ENCODE data around the gene OPTN.

Gene OPTN

GRCh38 chr10:13100349-13101294 is 659 bp downstream of the OPTN start:
- H2BK15ac ChIP-seq (ENCODE audit: low read depth, poor library complexity, severe bottlenecking), result peak overlapping the region; percentile 83
- peak overlapping the region; percentile 94 for H3K9ac ChIP-seq (ENCODE audit: low read length)
- H3K23ac ChIP-seq (ENCODE audit: low read length in 2 of 2), result peak overlapping the region in 1 of 2 experiments; percentile 26
- peak overlapping the region; percentile 83 for H4K91ac ChIP-seq (ENCODE audit: low read length)
- peak overlapping the region; percentile 71 for H2BK120ac ChIP-seq (ENCODE audit: low read depth, low read length)
- no peaks in the 10 kb centered on the region for H3K27me3 ChIP-seq (ENCODE audit: control insufficient read depth in 1 of 2, insufficient read depth in 1 of 2, low read length in 2 of 2)
- no peaks in the 10 kb centered on the region for H3K9me3 ChIP-seq (ENCODE audit: control insufficient read depth, low read length)
- peak overlapping the region; percentile 67 for H3K27ac ChIP-seq (ENCODE audit: low read length, poor library complexity, severe bottlenecking)
- H4K8ac ChIP-seq (ENCODE audit: low read length), result peak overlapping the region; percentile 70
- H3K79me1 ChIP-seq (replicated peaks; ENCODE audit: low read length, poor library complexity, severe bottlenecking), result peaks cover 6% of the 10 kb centered on the region
- peak overlapping the region; percentile 78 to 79 for H3K18ac ChIP-seq (ENCODE audit: low read depth in 1 of 2, low read length in 2 of 2)
- peaks cover 7% of the 10 kb centered on the region for H3K4me1 ChIP-seq (ENCODE audit: control insufficient read depth, insufficient read depth, low read depth, low read length)
- peak overlapping the region; percentile 20 to 75 for H3K4ac ChIP-seq (ENCODE audit: low read depth in 1 of 2, low read length in 2 of 2)
- peak overlapping the region; percentile 92 for H2BK5ac ChIP-seq (ENCODE audit: low read depth, low read length, poor library complexity, severe bottlenecking)
- peaks cover 3 to 18% of the 10 kb centered on the region in 2 experiments for H3K36me3 ChIP-seq (ENCODE audit: control insufficient read depth in 1 of 2, insufficient read depth in 2 of 2, low read depth in 1 of 2, low read length in 2 of 2)
- 10% methylated on average over 26 of the region's 35 CpGs for WGBS
- H2BK12ac ChIP-seq (ENCODE audit: low read length in 2 of 2), result peak overlapping the region; percentile 29 to 45
- peak overlapping the region; percentile 16 for H2AK5ac ChIP-seq (ENCODE audit: low read length, severe bottlenecking)
- DNase-seq, result peak; percentile 73
- H3K4me2 ChIP-seq (ENCODE audit: low read length, poor library complexity, severe bottlenecking), result peak overlapping the region; percentile 95
- peak overlapping the region; percentile 87 to 98 for H3K4me3 ChIP-seq (ENCODE audit: insufficient read depth in 1 of 2, low read depth in 1 of 2, low read length in 2 of 2)
- H2AFZ ChIP-seq (ENCODE audit: low read depth, low read length), result peak overlapping the region; percentile 53
- peak overlapping the region in 1 of 2 experiments; percentile 86 for H3K14ac ChIP-seq (ENCODE audit: low read length in 2 of 2)

- H3K4me2 ChIP-seq (ENCODE audit: low read length, poor library complexity, severe bottlenecking), result peak overlapping the region; percentile 78
- H3K9me3 ChIP-seq (ENCODE audit: control insufficient read depth, low read length), result no peaks in the 10 kb centered on the region
- no peak overlapping the region for H2AK5ac ChIP-seq (ENCODE audit: low read length, severe bottlenecking)
- peak overlapping the region; percentile 47 for H3K27ac ChIP-seq (ENCODE audit: low read length, poor library complexity, severe bottlenecking)
- H4K8ac ChIP-seq (ENCODE audit: low read length), result no peak overlapping the region
- H3K27me3 ChIP-seq (ENCODE audit: control insufficient read depth in 1 of 2, insufficient read depth in 1 of 2, low read length in 2 of 2), result no peaks in the 10 kb centered on the region
- no peak overlapping the region for H4K91ac ChIP-seq (ENCODE audit: low read length)
- H2AFZ ChIP-seq (ENCODE audit: low read depth, low read length), result no peak overlapping the region
- H3K36me3 ChIP-seq (ENCODE audit: control insufficient read depth in 1 of 2, insufficient read depth in 2 of 2, low read depth in 1 of 2, low read length in 2 of 2), result peaks cover 10 to 27% of the 10 kb centered on the region in 2 experiments
- peaks cover 9% of the 10 kb centered on the region for H3K4me1 ChIP-seq (ENCODE audit: control insufficient read depth, insufficient read depth, low read depth, low read length)
- H2BK12ac ChIP-seq (ENCODE audit: low read length in 2 of 2), result no peak overlapping the region
- H2BK5ac ChIP-seq (ENCODE audit: low read depth, low read length, poor library complexity, severe bottlenecking), result no peak overlapping the region
- no peak overlapping the region for H3K23ac ChIP-seq (ENCODE audit: low read length in 2 of 2)
- peak overlapping the region in 1 of 2 experiments; percentile 98 for H3K4me3 ChIP-seq (ENCODE audit: insufficient read depth in 1 of 2, low read depth in 1 of 2, low read length in 2 of 2)
- peaks cover 8% of the 10 kb centered on the region for H3K79me1 ChIP-seq (replicated peaks; ENCODE audit: low read length, poor library complexity, severe bottlenecking)
- DNase-seq, result peak; percentile 61
- H3K14ac ChIP-seq (ENCODE audit: low read length in 2 of 2), result peak overlapping the region in 1 of 2 experiments; percentile 89
- no peak overlapping the region for H2BK15ac ChIP-seq (ENCODE audit: low read depth, poor library complexity, severe bottlenecking)
- no peak overlapping the region for H3K4ac ChIP-seq (ENCODE audit: low read depth in 1 of 2, low read length in 2 of 2)
- 87% methylated on average over 12 of the region's 13 CpGs for WGBS
- H3K9ac ChIP-seq (ENCODE audit: low read length), result peak overlapping the region; percentile 94
- no peak overlapping the region for H3K18ac ChIP-seq (ENCODE audit: low read depth in 1 of 2, low read length in 2 of 2)
- H2BK120ac ChIP-seq (ENCODE audit: low read depth, low read length), result no peak overlapping the region
Measured at GRCh38 chr10:13102002-13102794, 2.2 kb downstream of the OPTN start.

DNA sequence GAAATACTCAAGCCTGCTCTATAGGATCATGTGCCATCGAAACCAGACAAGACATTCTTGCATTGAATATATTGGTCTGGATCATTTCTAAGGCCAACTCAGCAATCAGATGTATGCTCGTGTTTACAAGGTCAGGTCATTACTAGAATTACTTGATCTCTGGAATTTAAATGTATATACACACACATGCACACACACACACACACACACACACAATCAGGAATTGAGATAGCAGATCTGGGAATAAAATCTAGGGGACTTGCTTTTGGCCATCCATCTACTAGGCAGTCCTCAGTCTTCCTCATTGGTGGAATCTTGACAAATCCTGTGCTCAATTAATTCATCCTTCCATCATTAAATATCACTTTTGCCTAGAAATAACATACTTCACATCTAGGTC is 3.6 kb downstream of the OPTN start:
- no peak overlapping the region for H2BK120ac ChIP-seq (ENCODE audit: low read depth, low read length)
- no peak overlapping the region for H3K14ac ChIP-seq (ENCODE audit: low read length in 2 of 2)
- H2AK5ac ChIP-seq (ENCODE audit: low read length, severe bottlenecking), result no peak overlapping the region
- H2BK15ac ChIP-seq (ENCODE audit: low read depth, poor library complexity, severe bottlenecking), result no peak overlapping the region
- no peak overlapping the region for H3K4me2 ChIP-seq (ENCODE audit: low read length, poor library complexity, severe bottlenecking)
- peaks cover 2% of the 10 kb centered on the region for H3K79me1 ChIP-seq (replicated peaks; ENCODE audit: low read length, poor library complexity, severe bottlenecking)
- H3K27ac ChIP-seq (ENCODE audit: low read length, poor library complexity, severe bottlenecking), result no peak overlapping the region
- no peaks in the 10 kb centered on the region for H3K9me3 ChIP-seq (ENCODE audit: control insufficient read depth, low read length)
- no peak overlapping the region for H4K91ac ChIP-seq (ENCODE audit: low read length)
- H3K9ac ChIP-seq (ENCODE audit: low read length), result no peak overlapping the region
- H3K4me3 ChIP-seq (ENCODE audit: insufficient read depth in 1 of 2, low read depth in 1 of 2, low read length in 2 of 2), result no peak overlapping the region
- H3K27me3 ChIP-seq (ENCODE audit: control insufficient read depth in 1 of 2, insufficient read depth in 1 of 2, low read length in 2 of 2), result no peaks in the 10 kb centered on the region
- H3K18ac ChIP-seq (ENCODE audit: low read depth in 1 of 2, low read length in 2 of 2), result no peak overlapping the region
- peaks cover 10 to 35% of the 10 kb centered on the region in 2 experiments for H3K36me3 ChIP-seq (ENCODE audit: control insufficient read depth in 1 of 2, insufficient read depth in 2 of 2, low read depth in 1 of 2, low read length in 2 of 2)
- H3K23ac ChIP-seq (ENCODE audit: low read length in 2 of 2), result no peak overlapping the region
- DNase-seq, result no peak
- no peak overlapping the region for H2BK5ac ChIP-seq (ENCODE audit: low read depth, low read length, poor library complexity, severe bottlenecking)
- no peak overlapping the region for H4K8ac ChIP-seq (ENCODE audit: low read length)
- no peak overlapping the region for H2BK12ac ChIP-seq (ENCODE audit: low read length in 2 of 2)
- no peak overlapping the region for H2AFZ ChIP-seq (ENCODE audit: low read depth, low read length)
- H3K4ac ChIP-seq (ENCODE audit: low read depth in 1 of 2, low read length in 2 of 2), result no peak overlapping the region
- 100% methylated on average over 2 of the region's 2 CpGs for WGBS
- H3K4me1 ChIP-seq (ENCODE audit: control insufficient read depth, insufficient read depth, low read depth, low read length), result peaks cover 10% of the 10 kb centered on the region

- Histone ChIP-seq H3K27me3 (ENCODE audit: control insufficient read depth in 1 of 2, insufficient read depth in 1 of 2, low read length in 2 of 2) (no peaks in the 10 kb centered on the region), H3K9ac (ENCODE audit: low read length) (no peak overlapping the region), H2AK5ac (ENCODE audit: low read length, severe bottlenecking) (no peak overlapping the region), H3K23ac (ENCODE audit: low read length in 2 of 2) (no peak overlapping the region), H4K91ac (ENCODE audit: low read length) (no peak overlapping the region), H2BK120ac (ENCODE audit: low read depth, low read length) (no peak overlapping the region), H3K4me2 (ENCODE audit: low read length, poor library complexity, severe bottlenecking) (no peak overlapping the region), H3K4me1 (ENCODE audit: control insufficient read depth, insufficient read depth, low read depth, low read length) (peaks cover 11% of the 10 kb centered on the region), H3K4me3 (ENCODE audit: insufficient read depth in 1 of 2, low read depth in 1 of 2, low read length in 2 of 2) (no peak overlapping the region), H2BK15ac (ENCODE audit: low read depth, poor library complexity, severe bottlenecking) (no peak overlapping the region), H3K18ac (ENCODE audit: low read depth in 1 of 2, low read length in 2 of 2) (no peak overlapping the region), H3K14ac (ENCODE audit: low read length in 2 of 2) (no peak overlapping the region), H2AFZ (ENCODE audit: low read depth, low read length) (no peak overlapping the region), H3K27ac (ENCODE audit: low read length, poor library complexity, severe bottlenecking) (no peak overlapping the region), H3K9me3 (ENCODE audit: control insufficient read depth, low read length) (no peaks in the 10 kb centered on the region), H2BK5ac (ENCODE audit: low read depth, low read length, poor library complexity, severe bottlenecking) (no peak overlapping the region), H3K79me1 (replicated peaks; ENCODE audit: low read length, poor library complexity, severe bottlenecking) (peaks cover 5% of the 10 kb centered on the region), H4K8ac (ENCODE audit: low read length) (no peak overlapping the region), H2BK12ac (ENCODE audit: low read length in 2 of 2) (no peak overlapping the region), H3K36me3 (ENCODE audit: control insufficient read depth in 1 of 2, insufficient read depth in 2 of 2, low read depth in 1 of 2, low read length in 2 of 2) (peaks cover 18 to 46% of the 10 kb centered on the region in 2 experiments), H3K4ac (ENCODE audit: low read depth in 1 of 2, low read length in 2 of 2) (no peak overlapping the region)
- no peak for DNase-seq
- WGBS, result 97% methylated on average over 10 of the region's 14 CpGs
Measured at GRCh38 chr10:13104697-13105096, 4.7 kb downstream of the OPTN start.

All from mesenchymal stem cell (in vitro differentiated cells and primary cell).